NCI-H2029 (cell line): ENCODE measurements around the gene MAP2K1.
A peak's percentile ranks its signal among the peaks of the same experiment; 100 is the strongest.
"Not testable (repeated sequence)": the region's sequence is repeated elsewhere in the genome, so short reads cannot be mapped to it uniquely, and the experiment has no call there.

ENCODE experiments used
- DNase-seq: peaks from one replicate; lab custom pipeline; 2025; lab: John Stamatoyannopoulos, UW

The MAP2K1 gene

DNA sequence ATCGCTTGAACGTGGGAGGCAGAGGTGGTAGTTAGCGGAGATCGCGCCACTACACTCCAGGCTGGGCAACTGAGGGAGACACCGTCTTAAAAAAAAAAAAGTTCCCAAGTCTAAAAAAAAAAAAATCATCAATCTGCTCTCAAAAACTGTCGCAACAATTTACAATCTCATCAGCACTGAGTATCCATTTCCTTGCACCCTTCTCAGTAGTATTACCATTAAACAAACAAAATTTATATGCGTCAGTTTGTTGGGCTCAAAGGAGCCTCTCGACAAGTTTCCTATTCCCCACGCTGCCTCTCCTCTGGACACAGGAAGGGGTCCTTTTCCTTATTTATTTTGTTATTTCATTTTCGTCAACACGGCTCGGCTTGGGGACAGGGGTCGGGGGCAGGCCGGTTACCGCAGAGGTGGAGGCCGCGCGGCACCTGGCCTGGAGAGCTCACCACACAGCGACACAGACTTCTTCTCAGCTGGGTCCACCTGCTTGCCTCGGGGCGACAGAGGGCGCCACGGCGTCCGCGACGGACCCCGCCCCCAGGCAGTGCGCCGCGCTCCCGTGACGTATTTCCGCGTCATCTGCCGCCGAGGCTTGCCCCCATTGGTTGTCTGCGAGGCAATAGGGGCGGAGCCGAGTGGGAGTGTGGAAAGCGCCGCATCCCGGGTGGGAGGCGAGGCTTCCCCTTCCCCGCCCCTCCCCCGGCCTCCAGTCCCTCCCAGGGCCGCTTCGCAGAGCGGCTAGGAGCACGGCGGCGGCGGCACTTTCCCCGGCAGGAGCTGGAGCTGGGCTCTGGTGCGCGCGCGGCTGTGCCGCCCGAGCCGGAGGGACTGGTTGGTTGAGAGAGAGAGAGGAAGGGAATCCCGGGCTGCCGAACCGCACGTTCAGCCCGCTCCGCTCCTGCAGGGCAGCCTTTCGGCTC is at the start of gene MAP2K1:
MAP2K1 (plus strand) TSS at position 709 of the 920 bp plus-strand sequence. CDS start 436 bp downstream, outside the sequence.
- DNase-seq, result peak; percentile 86

GRCh38 chr15:66348530-66348929 is 38.2 kb upstream of the MAP2K1 start:
- not testable (repeated sequence) for DNase-seq

- DNase-seq, result no peak
These were observed 30.7 kb upstream of the MAP2K1 start for GRCh38 chr15:66356077-66356358.

- DNase-seq, result peak; percentile 85
These were observed 30.1 kb upstream of the MAP2K1 start, which contains the start of gene TIPIN for GRCh38 chr15:66356359-66357236. TSS of gene TIPIN (minus strand) at chr15:66356685. CDS start at chr15:66352947, 3,738 bp downstream.

- DNase-seq, result no peak
These were observed 27.0 kb upstream of the MAP2K1 start for GRCh38 chr15:66359740-66360139.

DNA sequence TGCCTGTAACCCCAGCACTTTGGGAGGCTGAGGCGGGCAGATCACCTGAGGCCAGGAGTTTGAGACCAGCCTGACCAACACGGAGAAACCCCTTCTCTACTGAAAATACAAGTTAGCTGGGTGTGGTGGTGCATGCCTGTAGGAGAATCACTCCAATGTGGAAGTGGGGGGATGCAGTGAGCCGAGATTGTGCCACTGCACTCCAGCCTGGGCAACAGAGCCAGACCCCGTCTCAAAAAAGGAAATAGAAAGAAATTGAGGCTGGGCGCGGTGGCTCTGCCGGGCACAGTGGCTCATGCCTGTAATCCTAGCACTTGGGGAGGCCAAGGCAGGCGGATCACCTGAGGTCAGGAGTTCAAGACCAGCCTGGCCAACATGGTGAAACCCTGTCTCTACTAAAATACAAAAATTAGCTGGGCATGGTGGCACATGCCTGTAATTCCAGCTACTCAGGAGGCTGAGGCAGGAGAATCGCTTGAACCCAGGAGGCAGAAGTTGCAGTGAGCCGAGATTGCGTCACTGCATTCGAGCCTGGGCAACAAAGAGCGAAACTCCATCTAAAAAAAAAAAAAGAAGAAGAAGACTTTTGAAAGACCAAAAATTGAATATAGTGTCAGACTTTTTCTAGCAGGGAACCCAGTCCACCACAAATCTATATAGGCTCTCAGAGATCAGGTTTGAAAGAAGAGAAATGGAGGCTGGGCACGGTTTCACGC is 24.8 kb upstream of the MAP2K1 start:
- DNase-seq, result not testable (repeated sequence)

DNA sequence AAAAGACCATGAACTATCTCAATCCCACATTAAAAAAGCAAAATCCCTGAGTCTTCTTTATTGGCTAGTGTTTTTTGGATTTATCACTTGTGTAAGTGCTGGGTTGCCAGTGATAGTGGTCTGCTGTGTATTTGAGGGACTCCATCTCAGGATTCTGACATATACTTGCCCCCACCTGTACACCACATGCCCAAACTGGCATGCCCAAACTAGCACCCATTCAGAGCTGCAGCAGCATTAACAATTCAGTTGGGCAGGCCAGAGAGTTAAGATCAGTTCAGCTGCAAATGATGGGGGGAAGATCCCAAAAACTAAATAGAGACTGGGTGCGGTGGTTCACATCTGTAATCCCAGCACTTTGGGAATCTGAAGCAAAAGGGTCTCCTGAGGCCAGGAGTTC is 23.9 kb upstream of the MAP2K1 start:
- DNase-seq, result no peak

DNA sequence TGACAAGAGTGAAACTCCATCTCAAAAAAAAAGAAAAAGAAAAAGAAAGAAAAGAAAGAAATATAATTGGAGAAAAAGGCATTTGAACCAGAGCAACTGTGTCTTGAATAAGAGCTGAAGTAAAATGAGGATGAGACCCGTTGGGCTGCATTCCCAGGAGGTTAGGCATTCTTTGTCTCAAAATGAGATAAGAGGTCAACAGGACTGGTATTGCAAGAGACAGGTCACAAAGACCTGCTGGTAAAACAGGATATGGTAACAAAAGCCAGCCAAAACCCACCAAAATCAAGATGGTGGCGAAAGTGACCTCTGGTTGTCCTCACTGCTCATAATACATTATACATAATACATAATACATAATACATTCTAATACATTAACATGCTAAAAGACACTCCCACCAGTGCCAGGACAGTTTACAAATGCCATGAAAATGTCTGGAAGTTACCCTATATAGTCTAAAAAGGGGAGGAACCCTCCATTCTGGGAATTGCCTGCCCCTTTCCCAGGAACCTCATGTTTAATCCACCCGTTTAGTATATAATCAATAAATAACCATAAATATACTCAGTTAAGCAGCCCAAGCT is 21.7 kb upstream of the MAP2K1 start:
- DNase-seq, result no peak

DNA sequence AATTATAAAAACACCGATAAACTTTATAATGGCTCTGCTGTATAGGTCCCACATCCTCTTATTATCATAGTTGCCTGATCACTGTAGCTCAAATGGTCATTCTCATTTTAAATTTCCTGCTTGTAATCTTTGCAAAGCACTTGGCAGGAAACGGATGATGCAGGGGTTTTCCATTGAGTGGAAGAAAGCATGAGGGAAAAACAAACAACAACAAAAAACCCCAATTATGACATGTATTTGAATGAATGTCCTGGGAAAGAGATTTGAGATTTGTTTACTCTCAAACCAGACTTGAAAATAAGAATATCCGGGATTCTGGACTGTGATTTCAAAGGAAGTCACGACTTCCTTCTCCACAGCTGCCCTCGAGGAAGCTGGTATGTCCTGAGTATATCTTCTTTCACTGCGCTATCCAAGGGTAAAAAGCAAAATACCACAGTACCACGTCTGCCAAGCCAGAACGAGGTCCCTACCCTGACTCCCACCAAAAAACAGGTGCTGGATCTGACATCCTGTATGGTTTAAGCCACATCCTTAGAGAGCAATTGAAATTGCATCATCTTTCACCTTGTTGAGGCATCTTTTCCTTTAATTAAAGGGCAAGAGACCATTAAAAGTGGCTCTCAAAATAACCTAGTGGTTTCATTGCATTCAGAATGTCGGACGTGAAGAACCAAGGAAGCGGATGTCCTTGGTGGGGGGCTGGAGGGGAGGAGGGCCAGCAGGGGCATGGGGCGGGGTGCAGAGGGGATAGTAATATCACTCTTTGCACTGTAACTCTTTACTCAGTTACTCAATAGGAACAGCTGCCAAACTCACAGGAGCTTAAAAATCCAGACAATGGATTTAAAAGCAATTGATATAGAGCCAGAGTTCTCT is 16.7 kb upstream of the MAP2K1 start:
- DNase-seq, result peak; percentile 53

DNA sequence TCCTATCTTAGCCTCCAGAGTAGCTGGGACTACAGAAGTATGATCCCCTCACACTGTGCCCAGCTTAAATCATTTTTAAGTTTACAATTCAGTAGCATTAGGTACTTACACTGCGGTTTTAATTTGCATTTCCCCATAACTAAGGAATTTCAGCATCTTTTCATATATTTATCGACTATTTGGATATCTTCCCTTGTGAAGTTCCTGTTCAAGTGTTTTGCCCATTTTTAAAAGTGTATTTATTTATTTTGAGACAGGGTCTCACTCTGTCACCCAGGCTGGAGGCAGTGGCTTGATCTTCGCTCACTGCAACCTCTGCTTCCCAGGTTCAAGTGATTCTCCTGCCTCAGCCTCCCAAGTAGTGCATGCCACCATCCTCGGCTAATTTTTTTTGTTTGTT is 12.5 kb upstream of the MAP2K1 start:
- no peak for DNase-seq

GRCh38 chr15:66378814-66379430 is 7.8 kb upstream of the MAP2K1 start:
- DNase-seq, result no peak

- not testable (repeated sequence) for DNase-seq
These were observed 5.3 kb upstream of the MAP2K1 start for GRCh38 chr15:66381376-66381775.

DNA sequence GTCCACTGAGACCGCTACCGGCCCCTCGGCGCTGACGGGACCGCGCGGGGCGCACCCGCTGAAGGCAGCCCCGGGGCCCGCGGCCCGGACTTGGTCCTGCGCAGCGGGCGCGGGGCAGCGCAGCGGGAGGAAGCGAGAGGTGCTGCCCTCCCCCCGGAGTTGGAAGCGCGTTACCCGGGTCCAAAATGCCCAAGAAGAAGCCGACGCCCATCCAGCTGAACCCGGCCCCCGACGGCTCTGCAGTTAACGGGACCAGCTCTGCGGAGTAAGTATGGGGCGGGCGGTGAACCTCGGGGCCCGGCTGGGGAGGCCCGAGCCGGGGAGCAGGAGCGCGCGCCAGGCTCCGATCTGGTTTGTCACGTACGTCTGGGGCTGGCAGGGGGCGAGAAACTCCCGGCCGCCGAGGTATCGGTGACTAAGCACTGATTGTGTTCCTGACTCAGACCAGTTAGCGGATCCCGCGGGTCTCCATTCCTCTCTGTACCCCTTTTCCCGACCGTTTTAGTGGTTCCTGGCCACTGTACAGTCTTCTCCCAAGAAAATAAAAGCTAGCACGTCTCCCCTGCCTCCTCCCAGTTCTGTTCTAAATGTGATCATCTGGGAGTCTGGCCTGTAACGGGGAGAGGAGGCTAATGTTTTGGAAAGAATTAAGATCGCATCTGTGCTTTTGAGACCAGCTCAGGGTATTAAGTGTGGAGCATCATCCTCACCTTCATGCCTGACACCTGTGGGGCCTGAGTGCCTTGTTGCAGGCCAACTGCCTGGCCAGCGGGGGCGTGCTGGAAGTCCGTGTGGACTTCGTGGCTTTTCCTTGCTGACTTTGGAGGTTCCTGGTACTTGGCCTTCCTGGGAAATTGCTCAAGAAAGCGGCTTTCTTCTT is 691 bp downstream of the MAP2K1 start:
- no peak for DNase-seq

DNA sequence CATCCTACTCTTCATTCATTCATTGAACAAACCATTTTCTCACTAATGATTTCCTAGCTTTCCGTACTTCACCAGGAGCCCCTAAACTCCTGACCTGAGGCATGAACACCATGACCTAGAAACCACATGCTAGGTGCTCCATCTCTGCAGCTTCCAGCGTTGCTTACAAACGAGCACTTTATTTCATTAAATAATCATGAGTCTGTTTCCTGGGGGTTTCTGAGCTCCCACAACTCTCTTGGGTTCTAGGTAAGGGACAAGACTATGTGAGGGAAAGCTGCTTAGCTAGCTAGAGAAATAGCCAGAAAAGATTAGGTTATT is 1.3 kb downstream of the MAP2K1 start:
- DNase-seq, result no peak

- no peak for DNase-seq
These were observed 1.9 kb downstream of the MAP2K1 start for GRCh38 chr15:66388576-66388975.

DNA sequence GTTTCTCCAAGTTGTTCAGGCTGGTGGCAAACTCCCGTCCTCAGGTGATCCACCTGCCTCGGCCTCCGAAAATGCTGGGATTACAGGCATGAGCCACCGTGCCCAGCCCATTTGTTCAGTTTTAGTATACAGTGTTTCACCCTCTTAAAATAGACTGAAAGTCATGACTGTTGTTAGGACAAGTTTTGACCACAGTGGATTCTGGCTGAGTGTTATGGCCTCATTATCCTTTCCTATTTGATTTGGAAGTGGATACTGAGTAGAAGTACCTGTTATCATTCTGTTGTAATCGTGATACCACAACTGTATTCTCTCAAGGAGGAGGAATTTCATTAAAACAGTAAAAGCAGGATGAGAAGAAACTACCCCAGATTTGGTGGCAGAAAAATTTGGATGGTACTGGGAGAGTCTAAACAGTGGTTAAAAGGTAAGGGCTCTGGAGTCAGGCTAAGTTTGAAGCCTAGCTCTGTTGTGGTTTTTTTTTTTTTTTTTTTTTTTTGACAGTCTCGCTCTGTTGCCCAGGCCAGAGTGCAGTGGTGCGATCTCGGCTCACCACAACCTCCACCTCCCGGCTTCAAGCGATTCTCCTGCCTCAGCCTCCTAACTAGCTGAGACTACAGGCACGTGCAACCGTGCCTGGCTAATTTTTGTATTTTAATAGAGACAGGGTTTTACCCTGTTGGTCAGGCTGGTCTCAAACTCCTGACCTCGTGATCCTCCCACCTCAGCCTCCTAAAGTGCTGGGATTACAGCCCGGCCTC is 2.6 kb downstream of the MAP2K1 start:
- no peak for DNase-seq

- DNase-seq, result no peak
These were observed 3.2 kb downstream of the MAP2K1 start for GRCh38 chr15:66389859-66390381.

DNA sequence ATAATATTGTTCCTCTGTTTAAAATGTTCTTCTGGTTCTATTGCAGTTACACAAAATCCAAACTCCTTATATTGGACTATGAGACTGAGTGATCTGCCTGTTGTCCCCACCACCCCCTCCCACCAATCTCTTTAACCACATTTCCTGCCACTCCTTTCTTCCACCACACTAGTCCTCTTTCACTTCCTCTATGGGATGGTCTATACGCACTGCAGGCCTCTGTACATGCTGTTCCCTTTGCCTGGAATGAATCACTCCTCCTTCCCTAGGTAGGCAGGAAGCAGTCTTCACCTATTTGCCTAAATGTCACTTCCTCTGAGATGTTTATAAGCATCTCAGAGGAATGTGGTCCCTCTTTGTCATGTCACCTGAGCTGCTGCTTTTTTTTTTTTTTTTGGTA is 4.0 kb downstream of the MAP2K1 start:
- DNase-seq, result no peak

- DNase-seq, result not testable (repeated sequence)
These were observed 6.3 kb downstream of the MAP2K1 start for GRCh38 chr15:66393037-66393436.
